HG03469 (cell line): ENCODE data around the gene SLC35A3.
"Not testable (repeated sequence)": the region's sequence is repeated elsewhere in the genome, so short reads cannot be mapped to it uniquely, and the experiment has no call there.

Experiments
- ATAC-seq: cut with Tn5 transposase; IDR thresholded peaks from one replicate; pipeline ENCODE4 v1.9.1; 2021; ENCODE audit warnings: mild to moderate bottlenecking, moderate library complexity, moderate number of reproducible peaks; ENCODE audit not compliant: unreplicated experiment

SLC35A3 gene

DNA sequence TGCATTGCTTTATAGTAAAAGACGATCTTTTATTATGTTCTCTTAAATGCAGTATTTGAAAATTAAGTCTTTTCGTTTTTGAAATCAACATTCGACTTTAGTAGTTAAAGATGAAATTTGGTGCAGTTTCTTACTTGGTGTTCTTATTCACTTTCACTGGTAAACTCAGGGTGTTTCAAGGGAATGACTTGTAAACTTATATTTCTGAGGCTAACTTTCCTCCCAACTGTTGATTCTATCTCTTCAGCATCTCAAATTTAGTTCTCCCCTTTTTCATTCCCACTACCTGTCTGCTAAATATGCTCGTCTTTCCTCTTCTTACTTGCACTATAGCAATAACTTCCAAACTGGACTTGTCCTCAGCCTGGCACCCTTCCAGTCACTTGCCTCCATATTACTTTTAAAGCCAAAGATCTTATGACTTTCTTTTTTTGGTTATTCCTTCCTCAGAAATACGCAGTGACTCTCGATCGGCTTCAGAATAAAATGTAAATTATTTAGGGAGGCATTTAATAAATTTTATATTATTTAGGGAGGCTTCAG is 988 bp downstream of the SLC35A3 start:
- no peak for ATAC-seq

GRCh38 chr1:99972066-99972465 is 2.3 kb downstream of the SLC35A3 start:
- ATAC-seq = not testable (repeated sequence)

DNA sequence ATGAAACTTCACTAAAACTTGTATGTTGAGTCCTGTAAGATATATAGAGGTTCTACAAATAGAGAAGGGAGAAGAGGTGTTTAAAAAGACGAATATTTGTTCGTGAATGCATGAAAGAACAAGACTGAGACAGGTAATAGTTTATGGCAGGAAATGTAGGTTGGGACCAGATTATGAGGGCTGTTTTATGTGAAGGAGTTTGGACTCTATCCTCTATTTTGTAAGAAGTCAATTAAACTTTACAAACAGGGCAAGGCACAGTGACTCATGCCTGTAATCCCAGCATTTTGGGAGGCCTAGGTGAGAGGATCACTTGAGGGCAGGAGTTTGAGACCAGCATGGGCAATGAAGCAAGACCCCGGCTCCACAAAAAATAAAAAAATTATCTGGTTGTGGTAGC is 5.7 kb downstream of the SLC35A3 start:
- ATAC-seq = no peak

- not testable (repeated sequence) for ATAC-seq
Measured at GRCh38 chr1:99977326-99977725, 7.5 kb downstream of the SLC35A3 start.

DNA sequence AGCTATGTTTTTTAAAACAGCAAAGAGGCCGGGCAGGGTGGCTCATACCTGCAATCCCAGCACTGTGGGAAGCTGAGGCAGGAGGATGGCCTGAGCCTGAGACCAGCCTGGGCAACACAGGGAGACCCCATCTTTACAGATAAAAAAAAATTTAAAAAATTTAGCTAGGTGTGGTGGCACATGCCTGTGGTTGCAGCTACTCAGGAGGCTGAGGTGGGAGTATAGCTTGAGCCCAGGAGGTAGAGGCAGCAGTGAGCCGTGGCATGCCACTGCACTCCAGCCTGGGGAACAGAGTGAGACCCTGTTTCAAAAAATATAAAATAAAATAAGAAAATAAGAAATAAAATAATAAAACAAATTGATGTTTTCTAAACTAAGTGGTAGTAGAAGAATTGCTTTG is 8.4 kb downstream of the SLC35A3 start:
- no peak for ATAC-seq

- ATAC-seq = no peak
Measured at GRCh38 chr1:99979091-99979490, 9.3 kb downstream of the SLC35A3 start.

GRCh38 chr1:99980928-99981327 is 11.1 kb downstream of the SLC35A3 start:
- no peak for ATAC-seq

DNA sequence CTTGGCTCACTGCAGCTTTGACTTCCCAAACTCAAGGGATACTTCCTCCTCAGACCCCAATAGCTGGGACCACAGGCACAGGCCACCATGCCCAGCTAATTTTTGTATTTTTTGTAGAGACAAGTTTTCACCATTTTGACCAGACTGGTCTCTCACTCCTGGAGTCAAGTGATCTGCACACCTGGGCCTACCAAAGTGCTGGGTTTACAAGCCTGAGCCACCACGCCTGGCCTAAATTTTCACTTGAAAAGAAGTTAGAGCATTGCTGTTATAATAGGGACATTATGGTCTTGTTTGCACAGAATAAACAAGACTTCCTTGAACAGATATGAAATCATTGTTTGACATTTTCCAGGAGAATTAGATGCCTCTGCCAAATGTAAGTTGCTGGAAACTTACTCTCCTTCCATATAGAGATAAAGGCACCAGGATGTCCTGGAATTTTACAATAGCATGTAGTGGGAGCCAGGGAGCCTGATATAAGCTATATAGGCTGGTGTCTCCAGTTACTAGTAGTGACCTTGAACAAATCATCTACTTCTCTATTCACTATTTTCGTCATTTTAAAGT is 16.9 kb downstream of the SLC35A3 start:
- no peak for ATAC-seq

GRCh38 chr1:99988210-99988765 is 18.5 kb downstream of the SLC35A3 start:
- ATAC-seq = no peak

DNA sequence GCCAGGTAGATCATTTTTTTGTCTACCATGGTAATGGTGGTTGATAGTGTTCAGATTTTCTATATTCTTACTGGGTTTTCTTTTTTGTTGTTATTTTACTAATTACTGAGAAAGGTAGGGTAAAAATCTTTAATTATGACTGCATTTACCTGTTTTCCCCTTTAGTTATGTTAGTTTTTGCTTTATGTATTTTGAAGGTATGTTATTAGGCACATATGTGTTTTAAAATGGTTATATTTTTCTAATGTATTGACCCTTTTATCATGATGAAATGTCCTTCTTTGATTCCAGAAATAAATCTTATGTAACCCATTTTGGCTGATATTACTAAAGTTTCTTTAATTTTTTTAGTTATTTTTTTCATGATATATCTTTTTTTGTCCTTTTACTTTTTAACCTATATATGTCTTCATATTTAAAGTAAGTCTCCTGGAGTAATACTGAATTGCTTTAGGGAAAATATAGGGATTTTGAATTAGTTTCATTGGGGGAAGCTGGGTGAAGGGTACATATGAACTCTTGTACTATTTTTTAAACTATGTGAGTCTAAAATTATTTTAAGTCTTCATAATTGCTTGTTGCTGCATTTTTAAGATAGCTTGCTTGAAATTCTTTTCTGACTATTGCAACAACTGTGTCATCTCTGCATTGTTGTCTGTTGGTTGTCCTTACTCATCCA is 22.4 kb downstream of the SLC35A3 start:
- ATAC-seq = no peak

DNA sequence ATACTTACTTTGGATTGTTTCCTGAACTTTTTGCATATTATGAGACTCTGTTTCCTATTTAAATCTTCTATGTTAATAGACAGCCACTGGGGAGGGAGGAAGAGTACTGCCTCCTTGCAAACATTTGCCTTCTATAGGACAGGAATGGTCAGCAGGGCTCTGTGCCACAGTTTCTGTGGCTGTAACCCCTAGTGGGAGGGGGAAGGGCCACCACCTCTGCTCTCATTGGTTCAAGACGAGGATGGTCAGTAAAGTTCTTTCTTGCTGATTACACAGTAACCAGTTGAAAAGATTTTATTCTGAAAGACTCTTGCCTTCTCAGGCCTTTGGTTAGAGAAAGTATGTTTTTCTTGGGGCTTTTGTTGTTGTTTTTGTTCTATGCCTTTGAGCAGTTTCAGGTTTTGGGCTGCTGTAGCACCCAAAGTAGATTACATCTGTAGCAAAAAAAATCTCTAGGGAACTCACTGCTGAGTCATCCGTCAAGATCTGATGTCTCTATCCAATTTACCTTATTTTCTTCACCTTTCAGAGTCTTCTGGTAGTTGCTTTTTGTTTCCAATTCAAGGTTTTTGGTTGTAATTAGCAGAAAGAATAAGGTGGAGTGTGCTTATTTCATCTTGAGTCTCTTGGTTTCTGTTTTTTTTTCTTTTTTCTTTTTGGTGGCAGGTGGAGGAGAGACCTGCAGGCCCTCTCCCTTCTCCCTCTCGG is 23.1 kb downstream of the SLC35A3 start:
- ATAC-seq = no peak

- ATAC-seq = no peak
Measured at GRCh38 chr1:99993468-99993845, 23.7 kb downstream of the SLC35A3 start.

DNA sequence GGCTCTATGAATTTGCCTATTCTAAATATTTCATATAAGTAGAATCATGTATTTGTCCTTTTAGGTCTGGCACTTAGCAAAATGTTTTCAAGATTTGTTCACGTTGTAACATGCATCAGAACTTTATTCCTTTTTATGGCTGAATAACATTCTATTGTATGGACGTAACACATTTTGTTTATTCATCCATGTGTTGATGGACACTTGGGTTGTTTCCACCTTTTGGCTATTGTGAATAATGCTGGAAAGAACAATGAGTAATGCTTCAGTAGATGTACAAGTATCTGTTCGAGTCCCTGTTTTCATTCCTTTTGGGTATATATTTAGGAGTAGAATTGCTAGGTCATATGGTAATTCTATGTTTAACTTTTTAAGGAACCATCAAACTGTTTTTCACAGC is 24.7 kb downstream of the SLC35A3 start:
- ATAC-seq = no peak

- ATAC-seq = no peak
Measured at GRCh38 chr1:99996951-99997350, 27.2 kb downstream of the SLC35A3 start.

GRCh38 chr1:100001462-100001861 is 31.7 kb downstream of the SLC35A3 start:
- ATAC-seq = no peak

DNA sequence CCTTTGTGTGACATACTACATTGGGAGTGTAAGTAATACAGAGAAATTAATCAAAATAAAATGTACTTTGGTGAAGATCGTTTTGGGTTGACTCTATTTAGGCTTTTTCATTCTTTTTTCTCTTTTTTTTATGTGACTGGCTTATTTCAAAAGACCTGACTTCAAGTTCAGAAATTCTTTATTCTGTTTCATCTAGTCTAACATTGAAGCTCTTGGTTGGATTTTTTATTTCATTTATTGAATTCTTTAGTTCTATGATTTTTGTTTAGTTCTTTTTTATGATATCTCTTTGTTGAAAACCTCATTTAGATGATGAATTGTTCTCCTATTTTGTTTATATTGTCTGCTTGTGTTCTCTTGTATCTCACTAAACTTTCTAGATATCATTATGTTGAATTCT is 35.6 kb downstream of the SLC35A3 start:
- no peak for ATAC-seq

DNA sequence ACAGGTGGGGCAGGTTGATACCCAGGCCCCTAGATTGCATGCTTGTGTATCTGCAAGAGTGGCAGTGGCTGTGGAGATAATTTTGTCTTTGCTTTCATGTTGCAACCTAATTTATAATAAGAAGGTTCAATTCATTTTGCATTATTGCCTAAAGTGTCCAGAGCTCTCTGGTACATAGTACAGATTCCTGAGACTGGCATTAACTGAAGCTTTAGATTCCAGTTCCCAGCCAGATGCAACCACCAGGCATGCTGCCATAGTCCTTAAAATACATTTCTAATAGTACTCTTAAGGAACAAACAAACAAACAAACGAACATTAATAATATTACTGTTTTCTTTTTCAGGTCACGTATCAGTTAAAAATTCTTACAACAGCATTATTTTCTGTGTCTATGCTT is 36.9 kb downstream of the SLC35A3 start:
- ATAC-seq = no peak

DNA sequence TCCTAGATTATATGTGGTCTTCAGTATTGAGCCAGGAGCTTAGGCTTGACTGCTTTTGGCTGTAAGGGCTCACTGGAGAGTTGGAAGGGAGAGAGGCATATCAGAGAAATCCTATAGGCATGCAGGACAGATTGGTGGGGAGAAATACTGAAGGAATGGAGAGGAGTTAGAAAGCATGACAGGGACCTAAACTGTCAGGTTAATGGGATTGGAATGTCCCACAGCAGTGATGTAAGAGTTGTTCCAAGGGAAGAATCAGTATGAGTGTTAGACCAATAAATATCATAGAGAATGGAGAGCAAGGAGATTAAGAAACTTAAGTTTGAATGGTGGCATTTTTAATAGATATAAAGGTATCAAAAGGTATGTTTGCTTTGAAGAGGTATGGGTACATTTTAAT is 39.7 kb downstream of the SLC35A3 start:
- ATAC-seq = no peak

- no peak for ATAC-seq
Measured at GRCh38 chr1:100010804-100011203, 41.0 kb downstream of the SLC35A3 start.

GRCh38 chr1:100019220-100019619 is 49.4 kb downstream of the SLC35A3 start:
- ATAC-seq = no peak

GRCh38 chr1:100023482-100023881 is 53.7 kb downstream of the SLC35A3 start:
- no peak for ATAC-seq

- no peak for ATAC-seq
Measured at GRCh38 chr1:100027212-100027611, 57.4 kb downstream of the SLC35A3 start.
